HUDEP-2 (cell line): ENCODE results near the gene CDCA7L.
"Not testable (repeated sequence)": the region's sequence is repeated elsewhere in the genome, so short reads cannot be mapped to it uniquely, and the experiment has no call there.

Experiments used
- DNase-seq, 76 experiments: peaks; one replicate each; lab custom pipeline; 2025; ENCODE audit not compliant: unreplicated experiment in 76 of 76; lab: John Stamatoyannopoulos, UW

The CDCA7L gene

GRCh38 chr7:21944616-21945453 is 864 bp downstream of the CDCA7L start:
- peak in 17 of 76 experiments; percentile 1 to 42 (median 13) for DNase-seq

GRCh38 chr7:21943436-21943835 is 2.3 kb downstream of the CDCA7L start:
- no peak for DNase-seq

- DNase-seq: no peak
These were observed 2.7 kb downstream of the CDCA7L start for GRCh38 chr7:21942955-21943354.

- DNase-seq: peak in 12 of 76 experiments; percentile 3 to 23 (median 13)
These were observed 4.0 kb downstream of the CDCA7L start for GRCh38 chr7:21941611-21942141.

- no peak for DNase-seq
These were observed 5.8 kb downstream of the CDCA7L start for GRCh38 chr7:21939858-21940372.

GRCh38 chr7:21939136-21939857 is 6.4 kb downstream of the CDCA7L start:
- no peak for DNase-seq

- DNase-seq: no peak
These were observed 7.2 kb downstream of the CDCA7L start for GRCh38 chr7:21938463-21938862.

- no peak for DNase-seq
These were observed 10.9 kb downstream of the CDCA7L start for GRCh38 chr7:21934808-21935207.

- not testable (repeated sequence) for DNase-seq
These were observed 12.4 kb downstream of the CDCA7L start for GRCh38 chr7:21933293-21933692.

GRCh38 chr7:21927693-21928092 is 18.0 kb downstream of the CDCA7L start:
- DNase-seq: no peak

- DNase-seq: no peak
These were observed 19.3 kb downstream of the CDCA7L start for GRCh38 chr7:21926448-21926847.

- no peak for DNase-seq
These were observed 22.0 kb downstream of the CDCA7L start for GRCh38 chr7:21923658-21924057.

- DNase-seq: no peak
These were observed 23.1 kb downstream of the CDCA7L start for GRCh38 chr7:21922605-21923004.

- DNase-seq: no peak
These were observed 24.8 kb downstream of the CDCA7L start for GRCh38 chr7:21920936-21921335.

GRCh38 chr7:21918216-21918615 is 27.5 kb downstream of the CDCA7L start:
- no peak for DNase-seq

- no peak for DNase-seq
These were observed 29.1 kb downstream of the CDCA7L start for GRCh38 chr7:21916629-21917028.

GRCh38 chr7:21916176-21916575 is 29.5 kb downstream of the CDCA7L start:
- DNase-seq: no peak

- DNase-seq: no peak
These were observed 30.6 kb downstream of the CDCA7L start for GRCh38 chr7:21915140-21915539.

GRCh38 chr7:21914671-21915070 is 31.0 kb downstream of the CDCA7L start:
- no peak for DNase-seq

- DNase-seq: no peak
These were observed 32.5 kb downstream of the CDCA7L start for GRCh38 chr7:21912931-21913780.

GRCh38 chr7:21912305-21912704 is 33.4 kb downstream of the CDCA7L start:
- DNase-seq: no peak
